ENCODE results near the gene YOD1. TPM values are rescaled to one million over a fixed set of nuclear protein-coding genes. Genes with fewer than 3 reads are reported as not detected.
A peak's percentile ranks its signal among the peaks of the same experiment; 100 is the strongest.

Gene YOD1
- total RNA-seq, 1 experiment from 2014 or later = 31.9 TPM

- no peak for DNase-seq (ENCODE audit: extremely low read depth, low read depth)
Measured at GRCh38 chr1:207073906-207074820, 23.2 kb upstream of the YOD1 start.

- no peak for DNase-seq (ENCODE audit: extremely low read depth, low read depth)
Measured at GRCh38 chr1:207072233-207072632, 21.2 kb upstream of the YOD1 start.

- DNase-seq (ENCODE audit: extremely low read depth, low read depth) = no peak
Measured at GRCh38 chr1:207071426-207071825, 20.4 kb upstream of the YOD1 start.

- no peak for DNase-seq (ENCODE audit: extremely low read depth, low read depth)
Measured at GRCh38 chr1:207070811-207071210, 19.8 kb upstream of the YOD1 start.

- no peak for DNase-seq (ENCODE audit: extremely low read depth, low read depth)
Measured at GRCh38 chr1:207069858-207070506, 19.0 kb upstream of the YOD1 start.

- DNase-seq (ENCODE audit: extremely low read depth, low read depth) = no peak
Measured at GRCh38 chr1:207069061-207069460, 18.1 kb upstream of the YOD1 start.

- DNase-seq (ENCODE audit: extremely low read depth, low read depth) = no peak
Measured at GRCh38 chr1:207067665-207068064, 16.7 kb upstream of the YOD1 start.

GRCh38 chr1:207067185-207067584 lies 16.2 kb upstream of the YOD1 start:
- no peak for DNase-seq (ENCODE audit: extremely low read depth, low read depth)

- no peak for DNase-seq (ENCODE audit: extremely low read depth, low read depth)
Measured at GRCh38 chr1:207064561-207064960, 13.6 kb upstream of the YOD1 start.

GRCh38 chr1:207063014-207063413 lies 12.0 kb upstream of the YOD1 start:
- DNase-seq (ENCODE audit: extremely low read depth, low read depth) = no peak

- no peak for DNase-seq (ENCODE audit: extremely low read depth, low read depth)
Measured at GRCh38 chr1:207062058-207062457, 11.1 kb upstream of the YOD1 start.

GRCh38 chr1:207060596-207060995 lies 9.6 kb upstream of the YOD1 start:
- DNase-seq (ENCODE audit: extremely low read depth, low read depth) = no peak

GRCh38 chr1:207059881-207060280 lies 8.9 kb upstream of the YOD1 start:
- no peak for DNase-seq (ENCODE audit: extremely low read depth, low read depth)

- DNase-seq (ENCODE audit: extremely low read depth, low read depth) = no peak
Measured at GRCh38 chr1:207058878-207059867, 8.2 kb upstream of the YOD1 start.

- no peak for DNase-seq (ENCODE audit: extremely low read depth, low read depth)
Measured at GRCh38 chr1:207058252-207058651, 7.2 kb upstream of the YOD1 start.

- no peak for DNase-seq (ENCODE audit: extremely low read depth, low read depth)
Measured at GRCh38 chr1:207056673-207057072, 5.7 kb upstream of the YOD1 start.

- no peak for DNase-seq (ENCODE audit: extremely low read depth, low read depth)
Measured at GRCh38 chr1:207055386-207056001, 4.5 kb upstream of the YOD1 start.

- DNase-seq (ENCODE audit: extremely low read depth, low read depth) = no peak
Measured at GRCh38 chr1:207054491-207054890, 3.5 kb upstream of the YOD1 start.

GRCh38 chr1:207052911-207053769 lies 2.1 kb upstream of the YOD1 start, which contains the start of gene PFKFB2:
TSS of gene PFKFB2 (plus strand) at chr1:207053275. CDS start at chr1:207054718, 1,443 bp downstream.
- DNase-seq (ENCODE audit: extremely low read depth, low read depth) = peak; percentile 95
